ENCODE data around the gene FBLN7. TPM values are rescaled to one million over a fixed set of nuclear protein-coding genes. Genes with fewer than 3 reads are reported as not detected.

The FBLN7 gene
- 4.6 and 8.9 TPM in 2 replicates for total RNA-seq

GRCh38 chr2:112138159-112139032, at the start of gene FBLN7:
Gene FBLN7, plus strand, starts transcription at chr2:112138385. Its CDS starts 271 bp downstream, at chr2:112138656.

Other genes starting within 250 kb of the FBLN7 start
- 0.64 and 2.7 TPM in 2 replicates for gene MERTK, start 239.8 kb upstream of the FBLN7 start, total RNA-seq
- gene TMEM87B, start 83.1 kb upstream of the FBLN7 start, total RNA-seq = 22.2 and 23.1 TPM in 2 replicates
- 5.6 and 17.7 TPM in 2 replicates for gene ZC3H8, start 116.7 kb downstream of the FBLN7 start, total RNA-seq
- 3.5 and 4.7 TPM in 2 replicates for gene ZC3H6, start 137.2 kb downstream of the FBLN7 start, total RNA-seq

Data from cardiac ventricle fibroblast (primary cell).